Uterus (tissue), 4 donors: ENCODE measurements around the gene GDE1. TPM values are rescaled to one million over a fixed set of nuclear protein-coding genes. Genes with fewer than 3 reads are reported as not detected.

Source experiments
- DNase-seq, 2 donors: peaks; one replicate each; pipeline ENCODE4 v3.0.0-alpha.2; 2019 to 2020
- H3K27ac ChIP-seq, 2 donors: fragments of 200-600 bp; sonication (generic); 1 replicate in 1 of 2; 2 replicates in 1 of 2; pipeline ENCODE4 v1.5.1; 2016 to 2018
- H3K27me3 ChIP-seq, 2 donors: fragments of 200-600 bp; sonication (generic); one replicate each; pipeline ENCODE4 v1.5.1; 2018 to 2019; ENCODE audit warnings: control low read depth in 1 of 2
- H3K36me3 ChIP-seq, 2 donors: fragments of 200-600 bp; sonication (generic); one replicate each; pipeline ENCODE4 v1.5.1; 2019; ENCODE audit warnings: control low read depth in 1 of 2
- H3K4me1 ChIP-seq, 2 donors: fragments of 200-600 bp; sonication (generic); one replicate each; pipeline ENCODE4 v1.5.1; 2018 to 2019; ENCODE audit warnings: control low read depth in 1 of 2
- H3K4me3 ChIP-seq, 2 donors: fragments of 200-600 bp; sonication (generic); 1 replicate in 1 of 2; 2 replicates in 1 of 2; pipeline ENCODE4 v1.5.1; 2018 to 2019; ENCODE audit warnings: mild to moderate bottlenecking in 1 of 2
- H3K9me3 ChIP-seq, 2 donors: fragments of 200-600 bp; sonication (generic); one replicate each; pipeline ENCODE4 v1.5.1; 2019; ENCODE audit warnings: control low read depth in 1 of 2
- POLR2A ChIP-seq, 2 donors: fragments of 450-650 bp; IDR thresholded peaks; one replicate each; pipeline ENCODE4 v1.6.1; 2016; ENCODE audit warnings: antibody characterized with exemption in 2 of 2, mild to moderate bottlenecking in 1 of 2, moderate library complexity in 1 of 2
- intact Hi-C: fragments of 100-400 bp; cut with DNase I; formaldehyde crosslinking; loops from one replicate; pipeline ENCODE4 v1.15.1; 2023; ENCODE audit warnings: low total_unique reads
- total RNA-seq, 4 donors: library from RNA; depleted of rRNA in 3 of 4; stranded (reverse); fragments of >200 nt in 3 of 4; gene quantifications; one replicate each; pipeline versions ENCODE4 v1.1.0 to v1.2.4, GENCODE V29; 2014 to 2023
- TF ChIP-seq, protein P1 (sequence below), 4 experiments: fragments of 200-600 bp in 2 of 4; fragments of 450-650 bp in 2 of 4; sonication (generic) in 2 of 4; IDR thresholded peaks; one replicate each; pipeline ENCODE4 v1.5.1; 2016 to 2019; ENCODE audit warnings: antibody characterized with exemption in 4 of 4, mild to moderate bottlenecking in 2 of 4, moderate library complexity in 1 of 4
- donor health status: DM: yes; HTN: yes; CAD: no.

The GDE1 gene
- total RNA-seq, 4 donors from 2014 or later = 12.9 to 43.9 (median 35.6) TPM

DNA sequence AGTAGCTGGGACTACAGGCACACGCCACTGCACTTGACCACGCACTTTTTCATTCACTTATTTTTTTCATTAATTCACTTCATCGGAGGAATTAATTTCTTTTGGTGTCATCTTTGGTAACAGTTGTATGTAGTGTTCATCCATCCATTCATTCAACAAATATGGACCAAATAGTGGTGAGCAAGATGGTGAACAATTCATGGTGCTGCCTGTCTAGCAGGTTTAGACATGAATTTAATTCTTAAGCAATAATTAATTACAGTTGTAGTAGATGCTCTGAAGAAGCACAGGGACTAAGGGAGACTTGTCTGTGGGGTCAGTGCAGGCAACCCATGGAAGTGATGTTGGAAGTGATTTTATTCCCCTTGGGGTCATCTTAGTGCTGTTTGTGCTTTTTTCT is 22.4 kb downstream of the GDE1 start:
- no peak for DNase-seq

DNA sequence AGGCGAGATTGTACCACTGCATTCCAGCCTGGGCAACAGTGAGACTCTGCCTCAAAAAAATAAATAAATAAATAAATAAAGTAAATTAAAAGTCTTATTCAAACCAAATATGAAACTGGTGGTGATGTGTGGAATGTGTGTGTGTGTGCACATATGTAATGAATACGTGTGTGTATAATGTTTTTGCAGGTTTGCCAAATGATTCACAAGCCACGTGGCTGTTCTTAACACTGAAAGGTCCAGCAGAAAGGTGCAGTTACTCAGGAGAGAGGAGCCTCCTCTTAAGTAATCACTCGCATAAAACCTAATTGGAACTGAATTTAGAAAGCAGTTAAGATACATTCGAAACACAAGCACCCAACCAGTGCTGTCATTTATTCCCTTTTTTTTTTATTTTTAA is 22.9 kb downstream of the GDE1 start:
- Histone ChIP-seq H3K36me3 (no peaks in the 10 kb centered on the region), H3K9me3 (no peaks in the 10 kb centered on the region), H3K4me3 (no peak overlapping the region), H3K4me1 (no peaks in the 10 kb centered on the region), H3K27ac (no peak overlapping the region), H3K27me3 (no peaks in the 10 kb centered on the region)
- TF ChIP-seq POLR2A (IDR thresholded peaks at IDR 0.05) = no peak
- TF ChIP-seq, protein P1, sequence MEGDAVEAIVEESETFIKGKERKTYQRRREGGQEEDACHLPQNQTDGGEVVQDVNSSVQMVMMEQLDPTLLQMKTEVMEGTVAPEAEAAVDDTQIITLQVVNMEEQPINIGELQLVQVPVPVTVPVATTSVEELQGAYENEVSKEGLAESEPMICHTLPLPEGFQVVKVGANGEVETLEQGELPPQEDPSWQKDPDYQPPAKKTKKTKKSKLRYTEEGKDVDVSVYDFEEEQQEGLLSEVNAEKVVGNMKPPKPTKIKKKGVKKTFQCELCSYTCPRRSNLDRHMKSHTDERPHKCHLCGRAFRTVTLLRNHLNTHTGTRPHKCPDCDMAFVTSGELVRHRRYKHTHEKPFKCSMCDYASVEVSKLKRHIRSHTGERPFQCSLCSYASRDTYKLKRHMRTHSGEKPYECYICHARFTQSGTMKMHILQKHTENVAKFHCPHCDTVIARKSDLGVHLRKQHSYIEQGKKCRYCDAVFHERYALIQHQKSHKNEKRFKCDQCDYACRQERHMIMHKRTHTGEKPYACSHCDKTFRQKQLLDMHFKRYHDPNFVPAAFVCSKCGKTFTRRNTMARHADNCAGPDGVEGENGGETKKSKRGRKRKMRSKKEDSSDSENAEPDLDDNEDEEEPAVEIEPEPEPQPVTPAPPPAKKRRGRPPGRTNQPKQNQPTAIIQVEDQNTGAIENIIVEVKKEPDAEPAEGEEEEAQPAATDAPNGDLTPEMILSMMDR (IDR thresholded peaks at IDR 0.05) = no peak
- intact Hi-C loops = no loop called here
- no peak for DNase-seq

More for the DNA sequence above, 22.4 kb downstream of the GDE1 start:
- Histone ChIP-seq H3K9me3 (no peaks in the 10 kb centered on the region), H3K4me3 (no peak overlapping the region), H3K27me3 (no peaks in the 10 kb centered on the region), H3K36me3 (no peaks in the 10 kb centered on the region), H3K4me1 (no peaks in the 10 kb centered on the region), H3K27ac (no peak overlapping the region)
- intact Hi-C loops = no loop called here
- TF ChIP-seq POLR2A (IDR thresholded peaks at IDR 0.05) = no peak

DNA sequence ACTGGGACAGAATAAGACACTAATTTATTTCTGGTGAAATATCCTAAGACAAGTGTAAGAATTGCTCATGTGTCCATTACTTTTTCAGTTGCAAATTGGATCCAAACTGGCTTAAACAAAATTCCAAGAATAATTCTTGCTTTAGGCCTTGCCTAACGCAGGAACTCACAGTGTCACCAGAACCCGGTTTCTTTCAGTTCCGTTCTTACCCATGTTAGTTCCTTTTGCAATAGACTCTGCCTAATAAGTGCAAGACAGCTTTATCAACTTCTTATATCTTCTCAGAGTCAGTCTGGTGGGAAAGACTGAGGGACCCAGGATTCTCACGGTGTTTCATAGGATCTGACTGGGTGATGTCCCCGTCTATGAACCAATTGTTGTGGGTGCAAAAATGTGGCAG is 24.7 kb downstream of the GDE1 start:
- Histone ChIP-seq H3K27ac (no peak overlapping the region), H3K4me3 (no peak overlapping the region), H3K9me3 (no peaks in the 10 kb centered on the region), H3K36me3 (no peaks in the 10 kb centered on the region), H3K27me3 (no peaks in the 10 kb centered on the region), H3K4me1 (no peaks in the 10 kb centered on the region)
- intact Hi-C loops = no loop called here
- TF ChIP-seq POLR2A (IDR thresholded peaks at IDR 0.05) = no peak
- TF ChIP-seq, protein P1 (IDR thresholded peaks at IDR 0.05) = no peak
- no peak for DNase-seq

DNA sequence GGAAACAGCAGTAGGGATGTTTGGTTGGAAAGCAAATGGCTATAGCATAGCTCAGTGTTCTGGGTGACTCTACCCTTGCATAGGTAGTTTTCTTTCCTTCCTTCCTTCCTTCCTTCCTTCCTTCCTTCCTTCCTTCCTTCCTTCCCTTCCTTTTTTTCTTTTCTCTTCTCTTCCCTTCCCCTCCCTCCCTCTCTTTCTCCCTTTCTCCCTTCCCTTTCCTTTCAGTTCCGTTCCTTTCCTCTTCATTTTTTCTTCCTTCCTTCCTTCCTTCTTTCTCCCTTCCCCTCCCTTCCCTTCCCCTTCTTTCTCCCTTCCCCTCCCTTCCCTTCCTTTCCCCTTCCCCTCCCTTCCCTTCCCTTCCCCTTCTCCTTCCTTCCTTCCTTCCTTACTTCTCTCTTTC is 31.3 kb downstream of the GDE1 start:
- Histone ChIP-seq H3K27ac (no peak overlapping the region), H3K4me1 (no peaks in the 10 kb centered on the region), H3K27me3 (no peaks in the 10 kb centered on the region), H3K4me3 (no peak overlapping the region), H3K9me3 (no peaks in the 10 kb centered on the region), H3K36me3 (no peaks in the 10 kb centered on the region)
- no peak for DNase-seq
- intact Hi-C loops = no loop called here
- TF ChIP-seq, protein P1 (IDR thresholded peaks at IDR 0.05) = no peak
- TF ChIP-seq POLR2A (IDR thresholded peaks at IDR 0.05) = no peak

DNA sequence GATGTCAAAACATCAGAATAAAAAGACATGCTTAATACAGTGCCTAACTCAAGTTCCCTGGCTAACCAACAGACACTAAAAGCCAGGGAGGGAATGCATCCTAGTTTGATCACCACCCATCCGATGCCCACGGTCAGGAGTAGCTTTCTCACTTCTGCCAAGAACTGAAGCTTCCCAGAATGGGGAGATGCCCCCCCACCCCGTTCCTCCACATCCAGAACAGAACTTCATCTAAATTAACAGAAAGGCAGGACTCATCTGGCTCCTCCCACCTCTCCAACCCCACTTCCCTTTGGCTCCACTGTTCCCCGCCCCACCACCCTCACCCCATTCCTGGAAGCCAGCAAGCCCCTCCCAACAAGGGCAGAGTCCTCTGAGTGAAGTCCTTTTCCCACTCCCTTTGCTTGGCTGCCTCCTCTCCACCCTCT is 33.7 kb downstream of the GDE1 start:
- no peaks in the 10 kb centered on the region for H3K9me3 ChIP-seq
- H3K36me3 ChIP-seq = no peaks in the 10 kb centered on the region
- no peak overlapping the region for H3K27ac ChIP-seq
- intact Hi-C loops = no loop called here
- TF ChIP-seq, protein P1 (IDR thresholded peaks at IDR 0.05) = no peak
- TF ChIP-seq POLR2A (IDR thresholded peaks at IDR 0.05) = no peak
- H3K27me3 ChIP-seq = no peaks in the 10 kb centered on the region
- no peak overlapping the region for H3K4me3 ChIP-seq
- DNase-seq = no peak
- no peaks in the 10 kb centered on the region for H3K4me1 ChIP-seq

DNA sequence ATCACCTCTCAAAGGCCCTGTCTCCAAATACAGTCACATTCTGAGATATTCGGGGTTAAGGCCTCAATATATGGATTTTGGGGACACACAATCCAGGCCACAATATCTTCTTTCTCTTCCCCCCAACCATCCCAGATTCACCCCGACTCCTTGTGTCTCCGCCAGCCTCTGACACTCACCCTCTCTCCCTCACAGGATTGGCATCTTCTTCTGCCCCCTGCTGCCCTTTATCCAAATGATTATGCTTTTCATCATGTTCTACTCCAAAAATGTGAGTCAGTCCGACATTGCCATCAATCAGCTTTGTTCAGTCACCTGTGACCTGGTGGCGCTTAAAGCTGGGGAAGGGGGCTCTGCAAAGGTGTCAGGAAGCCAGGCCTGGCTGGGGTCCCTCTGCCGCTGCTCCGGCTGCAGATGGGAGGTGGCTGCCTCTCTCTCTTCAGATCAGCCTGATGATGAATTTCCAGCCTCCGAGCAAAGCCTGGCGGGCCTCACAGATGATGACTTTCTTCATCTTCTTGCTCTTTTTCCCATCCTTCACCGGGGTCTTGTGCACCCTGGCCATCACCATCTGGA is 35.1 kb downstream of the GDE1 start:
- intact Hi-C loops = no loop called here
- H3K4me1 ChIP-seq = no peaks in the 10 kb centered on the region

More for the DNA sequence above, 35.1 kb downstream of the GDE1 start:
- no peak overlapping the region for H3K27ac ChIP-seq
- no peaks in the 10 kb centered on the region for H3K36me3 ChIP-seq
- H3K9me3 ChIP-seq = no peaks in the 10 kb centered on the region
- no peak overlapping the region for H3K4me3 ChIP-seq
- no peaks in the 10 kb centered on the region for H3K27me3 ChIP-seq
- no peak for TF ChIP-seq POLR2A (IDR thresholded peaks at IDR 0.05)
- TF ChIP-seq, protein P1 (IDR thresholded peaks at IDR 0.05) = no peak
- DNase-seq = no peak
